Thyroid gland (tissue), 4 donors: Measurements from ENCODE around the gene CHDH.

Source experiments
- CTCF ChIP-seq, 6 experiments: fragments of 200-600 bp in 3 of 6; fragments of 450-650 bp in 3 of 6; sonication (generic) in 3 of 6; IDR thresholded peaks; one replicate each; pipeline ENCODE4 v1.5.1; 2016 to 2019; ENCODE audit warnings: antibody characterized with exemption in 6 of 6, mild to moderate bottlenecking in 2 of 6, inconsistent platforms in 1 of 6, moderate library complexity in 1 of 6
- POLR2A ChIP-seq, 2 donors: fragments of 450-650 bp; IDR thresholded peaks; one replicate each; pipeline ENCODE4 v1.6.1; 2017; ENCODE audit warnings: antibody characterized with exemption in 2 of 2, mild to moderate bottlenecking in 2 of 2, moderate library complexity in 1 of 2

- TF ChIP-seq CTCF (IDR thresholded peaks at IDR 0.05) (no peak), POLR2A (IDR thresholded peaks at IDR 0.05) (no peak)
These were observed 33.0 kb downstream of the CHDH start for GRCh38 chr3:53813229-53813628.
